ENCODE measurements around the gene LAMC1.

DNA sequence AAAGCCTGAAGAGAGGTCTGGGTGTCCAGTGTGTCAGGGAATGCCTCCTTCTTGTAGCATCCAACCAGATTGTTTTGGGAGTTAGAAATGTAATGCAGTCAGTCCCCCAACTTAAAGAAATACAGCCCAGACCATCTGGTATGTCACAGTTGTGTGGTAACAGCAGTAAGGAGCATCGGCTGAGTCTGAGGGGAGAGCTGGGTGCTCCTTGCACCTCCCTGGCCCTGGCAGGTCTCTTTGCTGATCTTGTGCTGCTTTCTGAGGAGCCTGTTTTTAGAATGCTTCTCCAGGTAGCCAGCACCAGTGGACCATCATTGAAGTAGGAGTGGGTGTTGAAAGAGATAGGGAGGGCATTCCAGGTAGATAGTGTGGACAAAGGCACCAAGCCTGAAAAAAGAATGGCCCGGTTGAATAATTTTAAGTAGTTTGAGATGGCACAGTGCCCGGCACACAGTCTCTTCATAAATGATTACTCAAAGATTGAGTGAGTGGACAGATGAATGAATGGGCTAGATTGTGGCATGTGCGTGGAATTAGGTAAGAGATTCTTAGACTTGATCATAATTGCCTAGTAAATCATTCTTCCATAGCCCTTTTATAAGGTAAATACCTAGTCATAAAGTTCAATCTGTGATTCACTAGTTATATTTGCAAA is 46.5 kb downstream of the LAMC1 start:
- TF ChIP-seq EZH2 (IDR thresholded peaks at IDR 0.05; ENCODE audit: insufficient read depth, poor library complexity, severe bottlenecking) = no peak
- no peak for TF ChIP-seq EZH2phosphoT487 (IDR thresholded peaks at IDR 0.05; ENCODE audit: insufficient read depth, low read depth)
